GM10266 (cell line): ENCODE results near the gene RBBP7.

Source experiments
- DNase-seq: peaks from one replicate; pipeline ENCODE4 v3.0.0; 2012; ENCODE audit errors: extremely low spot score
- TF ChIP-seq, protein P1 (sequence below): IDR thresholded peaks from 2 replicates; pipeline ENCODE4 v1.5.1; 2012; ENCODE audit warnings: mild to moderate bottlenecking, low read depth; ENCODE audit not compliant: control insufficient read depth, insufficient read depth; ENCODE audit errors: missing control alignments

RBBP7 gene

DNA sequence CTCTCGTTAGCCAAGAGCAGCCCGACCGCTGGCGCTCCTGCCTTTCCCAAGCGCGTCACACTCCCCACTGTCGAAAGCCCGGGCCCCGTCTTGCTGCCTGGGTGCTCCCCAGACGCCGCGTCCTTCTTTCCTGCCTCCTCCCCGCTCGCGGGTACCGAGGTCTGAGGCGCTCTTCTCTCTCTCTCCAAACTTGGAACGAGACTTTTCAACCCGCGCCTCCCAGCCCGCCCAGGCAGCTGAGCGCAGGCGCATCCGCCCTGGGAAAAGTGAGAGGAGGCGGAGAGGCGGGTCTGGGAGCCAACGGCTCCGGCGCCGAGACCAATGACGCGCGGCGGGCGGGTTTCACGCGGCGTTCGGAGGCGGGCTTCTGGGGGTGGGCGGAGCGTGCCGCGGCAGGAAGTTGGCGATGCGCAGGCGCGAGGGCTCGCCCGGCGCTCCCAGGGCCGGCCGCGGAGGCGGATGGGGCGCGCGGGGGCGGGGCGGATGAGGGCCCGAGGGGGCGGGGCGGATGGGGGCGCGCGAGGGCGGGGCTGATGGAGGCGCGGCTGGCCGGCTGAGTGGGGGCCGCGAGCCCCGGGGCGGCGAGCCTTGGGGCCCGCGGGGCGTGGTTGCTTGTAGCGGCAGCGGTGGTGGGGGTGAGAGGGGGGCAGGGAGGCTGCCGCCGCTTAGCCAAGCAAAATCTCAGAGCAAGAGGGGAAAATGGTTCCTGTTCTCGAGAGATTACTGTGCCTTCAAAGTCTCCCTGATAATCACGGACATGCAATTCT is at the start of gene RBBP7:
TSS of gene RBBP7 (minus strand) at position 268 of the 767 bp plus-strand sequence. CDS start 309 bp downstream, outside the sequence.
- TF ChIP-seq, protein P1, sequence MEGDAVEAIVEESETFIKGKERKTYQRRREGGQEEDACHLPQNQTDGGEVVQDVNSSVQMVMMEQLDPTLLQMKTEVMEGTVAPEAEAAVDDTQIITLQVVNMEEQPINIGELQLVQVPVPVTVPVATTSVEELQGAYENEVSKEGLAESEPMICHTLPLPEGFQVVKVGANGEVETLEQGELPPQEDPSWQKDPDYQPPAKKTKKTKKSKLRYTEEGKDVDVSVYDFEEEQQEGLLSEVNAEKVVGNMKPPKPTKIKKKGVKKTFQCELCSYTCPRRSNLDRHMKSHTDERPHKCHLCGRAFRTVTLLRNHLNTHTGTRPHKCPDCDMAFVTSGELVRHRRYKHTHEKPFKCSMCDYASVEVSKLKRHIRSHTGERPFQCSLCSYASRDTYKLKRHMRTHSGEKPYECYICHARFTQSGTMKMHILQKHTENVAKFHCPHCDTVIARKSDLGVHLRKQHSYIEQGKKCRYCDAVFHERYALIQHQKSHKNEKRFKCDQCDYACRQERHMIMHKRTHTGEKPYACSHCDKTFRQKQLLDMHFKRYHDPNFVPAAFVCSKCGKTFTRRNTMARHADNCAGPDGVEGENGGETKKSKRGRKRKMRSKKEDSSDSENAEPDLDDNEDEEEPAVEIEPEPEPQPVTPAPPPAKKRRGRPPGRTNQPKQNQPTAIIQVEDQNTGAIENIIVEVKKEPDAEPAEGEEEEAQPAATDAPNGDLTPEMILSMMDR: no peak
- DNase-seq: peak; percentile 93

DNA sequence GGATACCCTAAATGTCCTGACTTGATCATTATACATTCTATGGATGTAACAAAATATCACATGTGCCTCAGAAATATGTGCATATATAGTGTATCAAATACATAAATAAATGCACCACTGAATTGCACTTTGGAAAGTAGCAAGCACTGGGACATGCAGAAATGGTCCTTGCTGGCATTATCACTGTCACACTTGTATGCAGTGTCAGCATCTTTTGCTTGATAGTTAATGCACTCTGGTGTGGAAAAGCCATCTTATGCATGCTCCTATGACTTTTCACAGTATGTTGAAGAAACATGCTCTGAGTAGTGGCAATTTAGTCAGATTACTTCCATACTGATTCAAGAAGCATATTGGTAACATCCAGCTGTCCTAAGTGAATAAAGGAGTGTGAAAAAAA is 48.8 kb upstream of the RBBP7 start:
- no peak for DNase-seq
- TF ChIP-seq, protein P1: no peak

DNA sequence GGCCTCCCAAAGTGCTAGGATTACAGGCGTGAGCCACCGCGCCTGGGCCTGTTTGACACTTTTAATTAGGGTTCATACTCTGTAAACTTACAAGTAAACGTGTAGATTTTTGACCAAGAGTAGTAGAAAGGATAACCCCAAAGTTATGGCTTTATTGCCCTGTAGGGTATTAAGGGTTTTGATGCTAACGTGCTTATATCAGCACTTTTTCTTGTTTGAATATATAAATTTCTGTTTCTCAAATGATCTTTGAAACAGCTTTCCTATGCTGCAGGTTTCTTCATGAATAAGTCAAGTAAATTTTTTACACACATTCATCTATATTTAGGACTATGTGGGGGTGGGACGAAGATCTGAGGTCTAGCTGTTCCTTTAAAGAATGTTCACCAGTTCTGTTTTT is 47.0 kb upstream of the RBBP7 start:
- TF ChIP-seq, protein P1: no peak
- DNase-seq: no peak

DNA sequence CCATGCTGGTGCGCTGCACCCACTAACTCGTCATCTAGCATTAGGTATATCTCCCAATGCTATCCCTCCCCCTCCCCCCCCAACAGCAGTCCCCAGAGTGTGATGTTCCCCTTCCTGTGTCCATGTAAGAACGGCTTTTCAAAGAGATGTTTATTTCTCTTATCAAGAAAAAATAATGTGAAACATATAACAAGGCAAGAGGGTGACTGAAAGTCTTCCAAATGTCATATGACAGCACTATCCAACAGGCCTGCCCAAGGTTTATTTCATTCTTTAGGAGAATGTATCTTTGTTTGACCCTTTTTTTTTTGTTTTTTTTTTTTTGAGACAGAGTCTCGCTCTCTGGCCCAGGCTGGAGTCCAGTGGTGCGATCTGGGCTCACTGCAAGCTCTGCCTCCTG is 46.4 kb upstream of the RBBP7 start:
- DNase-seq: no peak
- TF ChIP-seq, protein P1: no peak

DNA sequence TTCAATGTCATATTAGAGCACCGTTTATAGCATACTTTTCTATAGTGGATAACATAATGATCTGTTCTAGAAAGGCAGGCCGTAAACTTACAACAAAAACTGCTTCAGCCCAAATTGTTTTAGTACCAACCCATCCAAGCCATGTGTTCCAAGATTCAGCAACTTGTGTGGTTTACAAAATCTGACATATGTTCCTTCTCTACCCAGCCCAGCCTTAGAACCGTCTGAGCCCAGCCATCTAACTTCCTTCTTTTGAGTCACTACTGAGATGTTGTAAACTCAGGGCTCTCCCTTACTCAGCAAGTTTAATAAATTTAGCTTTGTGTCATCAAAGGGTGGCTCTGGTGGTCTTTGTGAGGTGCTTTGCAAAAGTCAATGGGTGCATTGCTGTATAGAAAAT is 43.9 kb upstream of the RBBP7 start:
- DNase-seq: no peak
- TF ChIP-seq, protein P1: no peak

DNA sequence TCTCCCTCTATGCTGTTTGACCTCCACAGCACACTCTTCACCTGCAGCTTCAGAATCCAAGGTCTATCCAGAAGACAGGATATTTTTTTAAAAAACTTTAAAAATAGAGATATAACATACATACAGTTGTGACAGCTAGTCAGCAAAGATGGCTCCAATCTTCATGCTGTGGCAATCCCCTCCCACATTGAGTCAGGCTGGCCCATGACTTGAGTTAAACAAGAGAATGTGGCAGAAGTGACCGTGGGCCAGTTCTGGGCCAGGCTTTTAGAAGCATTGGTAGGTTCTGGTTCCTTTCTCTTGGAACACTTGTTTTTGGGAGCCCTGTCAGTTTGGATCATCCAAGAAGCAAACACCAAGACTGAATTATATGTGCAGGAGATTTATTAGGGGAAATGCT is 40.2 kb upstream of the RBBP7 start:
- DNase-seq: no peak
- TF ChIP-seq, protein P1: no peak

DNA sequence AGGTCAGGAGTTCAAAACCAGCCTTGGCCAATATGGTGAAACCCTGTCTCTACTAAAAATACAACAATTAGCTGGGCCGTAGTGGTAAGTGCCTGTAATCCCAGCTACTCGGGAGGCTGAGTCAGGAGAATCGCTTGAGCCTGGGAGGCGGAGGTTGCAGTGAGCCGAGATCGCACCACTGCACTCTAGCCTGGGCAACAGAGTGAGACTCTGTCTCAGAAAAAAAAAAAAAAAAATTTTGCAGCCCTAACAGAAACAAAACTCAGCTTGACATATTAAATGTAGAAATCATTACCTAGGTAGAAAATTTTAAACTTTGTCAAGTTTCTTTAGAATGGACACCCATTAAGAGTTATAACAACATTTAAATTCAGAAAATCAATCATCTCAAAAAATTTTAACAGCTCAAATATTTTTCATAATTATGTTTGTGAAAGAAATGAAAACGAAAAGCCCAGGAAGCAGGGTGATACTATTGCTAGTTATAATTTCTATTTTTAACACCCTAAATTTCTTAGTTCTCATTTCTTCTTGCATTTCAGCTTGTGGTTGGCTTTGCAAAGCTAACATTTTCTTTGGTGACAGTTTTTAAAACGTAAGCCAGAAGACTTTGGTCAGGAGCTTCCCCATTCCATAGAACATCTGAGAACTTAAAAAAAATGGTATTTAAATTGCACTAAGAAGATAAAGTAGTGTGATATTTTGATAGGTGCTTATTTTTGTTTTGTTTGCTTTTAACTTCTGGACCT is 33.3 kb upstream of the RBBP7 start:
- peak; percentile 2 for DNase-seq
- TF ChIP-seq, protein P1: no peak
